Activated T-cell treated with anti-CD3 and anti-CD28 coated beads, Interleukin-2, amount 50 U/mL, for 72 hours (primary cell): ENCODE results near the gene FOXP1. TPM values are rescaled to one million over a fixed set of nuclear protein-coding genes. Genes with fewer than 3 reads are reported as not detected.
A peak's percentile ranks its signal among the peaks of the same experiment; 100 is the strongest.

ENCODE experiments used
- ATAC-seq, 2 donors: fragments of 150-1000 bp; cut with Tn5 transposase; replicated peaks in 1 of 2; 2 replicates each; pipeline ENCODE4 v1.10.0; 2021; ENCODE audit warnings: moderate library complexity in 2 of 2, mild to moderate bottlenecking in 1 of 2
- DNase-seq, 2 donors: peaks; one replicate each; pipeline ENCODE4 v3.0.0; 2021 to 2022; ENCODE audit warnings: mixed read lengths in 1 of 2
- H3K27ac Mint-ChIP-seq: one replicate; pipeline ENCODE4 v1.8.0; 2022; ENCODE audit warnings: mild to moderate bottlenecking, moderate library complexity, mixed read lengths
- H3K27me3 Mint-ChIP-seq: one replicate; pipeline ENCODE4 v1.8.0; 2022; ENCODE audit warnings: low read depth, mixed read lengths
- H3K36me3 Mint-ChIP-seq, 2 donors: one replicate each; pipeline ENCODE4 v1.8.0; 2022; ENCODE audit warnings: mixed read lengths in 2 of 2, mild to moderate bottlenecking in 1 of 2; ENCODE audit not compliant: insufficient read depth in 2 of 2
- H3K4me1 Mint-ChIP-seq: one replicate; pipeline ENCODE4 v1.8.0; 2022; ENCODE audit warnings: low read depth, mixed read lengths
- H3K4me3 Mint-ChIP-seq, 2 donors: one replicate each; pipeline ENCODE4 v1.8.0; 2022; ENCODE audit warnings: mild to moderate bottlenecking in 2 of 2, mixed read lengths in 2 of 2, moderate library complexity in 2 of 2
- H3K9me3 Mint-ChIP-seq, 2 donors: one replicate each; pipeline ENCODE4 v1.8.0; 2022; ENCODE audit warnings: mixed read lengths in 2 of 2
- total RNA-seq, 2 donors: library from RNA; stranded (reverse); gene quantifications; one replicate each; pipeline ENCODE4 v1.2.3, GENCODE V29; 2022

Gene FOXP1
- total RNA-seq, 2 donors from 2014 or later = 124 to 156 TPM

DNA sequence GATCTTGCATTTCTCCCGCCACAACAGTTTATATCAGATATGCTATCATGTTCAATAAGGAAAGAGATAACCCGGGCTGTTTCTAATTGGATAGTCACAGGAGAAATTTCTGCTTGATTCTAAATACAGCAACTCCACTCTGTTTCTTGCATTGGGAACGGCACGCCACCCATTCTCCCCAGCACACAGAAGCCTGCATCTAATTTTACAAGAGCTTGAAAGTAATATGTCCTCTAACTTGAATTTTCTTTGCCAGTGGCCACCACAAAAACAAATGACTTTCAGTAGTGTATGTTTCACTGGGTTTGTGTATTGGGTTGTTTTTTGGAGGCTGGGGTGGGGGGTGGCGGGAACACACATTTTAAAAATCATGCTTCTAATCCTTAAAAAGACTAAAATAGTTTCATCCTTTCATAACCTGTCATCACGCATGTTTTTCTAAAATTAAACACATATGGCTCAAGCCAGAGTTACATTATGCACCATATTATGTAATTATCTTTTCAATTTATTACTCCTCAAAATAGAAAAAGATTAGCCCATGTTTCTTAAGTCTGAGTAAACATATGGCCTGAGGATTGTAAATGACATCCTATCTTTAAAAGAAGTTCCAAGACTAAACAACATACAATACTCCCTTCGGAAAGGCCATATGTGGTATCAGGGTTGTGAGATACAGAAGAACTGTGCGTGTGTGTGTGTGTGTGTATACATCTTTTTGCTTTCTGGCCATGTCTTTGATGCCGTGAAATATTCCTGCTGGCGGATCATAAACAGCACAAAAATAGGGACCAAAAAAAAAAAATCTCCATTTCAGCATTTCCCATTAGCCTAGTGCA lies 176.3 kb downstream of the FOXP1 start:
- H3K4me3 Mint-ChIP-seq = no peak overlapping the region
- DNase-seq (no peak), ATAC-seq (no peak)
- peaks cover 39% of the 10 kb centered on the region for H3K4me1 Mint-ChIP-seq
- H3K27me3 Mint-ChIP-seq = no peaks in the 10 kb centered on the region
- no peaks in the 10 kb centered on the region for H3K36me3 Mint-ChIP-seq
- H3K9me3 Mint-ChIP-seq = no peaks in the 10 kb centered on the region
- no peak overlapping the region for H3K27ac Mint-ChIP-seq

DNA sequence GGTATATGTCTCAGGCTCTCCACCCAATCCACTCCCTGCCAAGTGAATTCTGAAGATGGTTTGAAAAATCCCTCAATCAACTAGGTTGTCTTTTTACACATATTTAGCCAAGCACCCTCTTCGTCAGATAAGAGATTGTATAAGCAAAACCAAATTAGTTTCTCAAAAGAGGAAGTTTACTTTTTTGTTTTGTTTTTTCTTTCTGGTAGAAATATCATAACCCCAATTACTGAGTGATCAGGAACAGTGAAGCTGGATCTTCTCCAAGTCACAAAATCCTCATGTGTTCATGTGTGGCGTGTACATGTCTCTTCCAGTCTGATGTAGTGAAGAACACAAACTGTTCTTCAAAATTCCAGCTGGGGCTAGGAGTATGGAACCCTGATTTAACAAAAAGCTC lies 180.6 kb downstream of the FOXP1 start:
- H3K27ac Mint-ChIP-seq = no peak overlapping the region
- no peaks in the 10 kb centered on the region for H3K36me3 Mint-ChIP-seq
- H3K9me3 Mint-ChIP-seq = no peaks in the 10 kb centered on the region
- ATAC-seq (no peak), DNase-seq (no peak)
- H3K4me3 Mint-ChIP-seq = no peak overlapping the region
- peaks cover 58% of the 10 kb centered on the region for H3K4me1 Mint-ChIP-seq
- H3K27me3 Mint-ChIP-seq = no peaks in the 10 kb centered on the region

GRCh38 chr3:71402280-71402679 lies 181.2 kb downstream of the FOXP1 start:
- no peaks in the 10 kb centered on the region for H3K36me3 Mint-ChIP-seq
- no peak overlapping the region for H3K27ac Mint-ChIP-seq
- no peaks in the 10 kb centered on the region for H3K27me3 Mint-ChIP-seq
- DNase-seq (no peak), ATAC-seq (no peak)
- peaks cover 64% of the 10 kb centered on the region for H3K4me1 Mint-ChIP-seq
- no peaks in the 10 kb centered on the region for H3K9me3 Mint-ChIP-seq
- H3K4me3 Mint-ChIP-seq = no peak overlapping the region

DNA sequence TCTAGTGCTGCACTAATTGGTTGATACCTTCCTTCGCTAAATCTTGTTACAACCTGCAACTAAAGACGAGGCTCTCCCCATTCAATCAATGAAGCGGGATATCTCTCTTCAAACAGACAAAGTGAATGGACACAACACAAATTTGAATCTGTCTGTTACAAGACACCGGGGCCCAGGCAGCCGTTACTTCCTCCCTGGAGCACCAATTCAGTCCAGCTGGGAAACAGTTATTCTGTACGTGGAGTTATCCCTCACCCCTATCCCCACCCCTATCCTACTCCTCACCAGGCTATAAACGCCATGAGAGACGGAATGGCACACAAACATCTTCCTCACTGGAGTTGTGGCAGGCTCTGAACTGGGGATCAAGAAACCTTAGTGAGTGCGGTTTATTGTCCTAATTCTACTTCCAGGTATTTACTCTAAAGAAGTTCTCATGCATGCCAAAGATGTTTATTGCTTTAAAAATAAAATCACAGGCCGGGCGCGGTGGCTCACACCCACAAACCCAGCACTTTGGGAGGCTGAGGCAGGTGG lies 181.8 kb downstream of the FOXP1 start:
- H3K9me3 Mint-ChIP-seq = no peaks in the 10 kb centered on the region
- DNase-seq = no peak
- peak overlapping the region; percentile 43 for H3K27ac Mint-ChIP-seq
- H3K4me1 Mint-ChIP-seq = peaks cover 68% of the 10 kb centered on the region
- no peak for ATAC-seq
- peak overlapping the region in 1 of 2 donors; percentile 44 for H3K4me3 Mint-ChIP-seq
- H3K27me3 Mint-ChIP-seq = no peaks in the 10 kb centered on the region
- H3K36me3 Mint-ChIP-seq = no peaks in the 10 kb centered on the region

- no peaks in the 10 kb centered on the region for H3K27me3 Mint-ChIP-seq
- no peaks in the 10 kb centered on the region for H3K36me3 Mint-ChIP-seq
- DNase-seq = no peak
- H3K4me3 Mint-ChIP-seq = peak overlapping the region; percentile 39 to 60
- no peaks in the 10 kb centered on the region for H3K9me3 Mint-ChIP-seq
- no peak for ATAC-seq
- peaks cover 72% of the 10 kb centered on the region for H3K4me1 Mint-ChIP-seq
- no peak overlapping the region for H3K27ac Mint-ChIP-seq
Measured at GRCh38 chr3:71400986-71401451, 182.5 kb downstream of the FOXP1 start.

GRCh38 chr3:71399478-71399877 lies 184.1 kb downstream of the FOXP1 start:
- H3K27me3 Mint-ChIP-seq = no peaks in the 10 kb centered on the region
- H3K36me3 Mint-ChIP-seq = peaks cover 0 to 3% of the 10 kb centered on the region in 2 donors
- ATAC-seq (no peak), DNase-seq (no peak)
- H3K9me3 Mint-ChIP-seq = no peaks in the 10 kb centered on the region
- peaks cover 81% of the 10 kb centered on the region for H3K4me1 Mint-ChIP-seq
- H3K4me3 Mint-ChIP-seq = peak overlapping the region; percentile 48 to 58
- H3K27ac Mint-ChIP-seq = no peak overlapping the region

DNA sequence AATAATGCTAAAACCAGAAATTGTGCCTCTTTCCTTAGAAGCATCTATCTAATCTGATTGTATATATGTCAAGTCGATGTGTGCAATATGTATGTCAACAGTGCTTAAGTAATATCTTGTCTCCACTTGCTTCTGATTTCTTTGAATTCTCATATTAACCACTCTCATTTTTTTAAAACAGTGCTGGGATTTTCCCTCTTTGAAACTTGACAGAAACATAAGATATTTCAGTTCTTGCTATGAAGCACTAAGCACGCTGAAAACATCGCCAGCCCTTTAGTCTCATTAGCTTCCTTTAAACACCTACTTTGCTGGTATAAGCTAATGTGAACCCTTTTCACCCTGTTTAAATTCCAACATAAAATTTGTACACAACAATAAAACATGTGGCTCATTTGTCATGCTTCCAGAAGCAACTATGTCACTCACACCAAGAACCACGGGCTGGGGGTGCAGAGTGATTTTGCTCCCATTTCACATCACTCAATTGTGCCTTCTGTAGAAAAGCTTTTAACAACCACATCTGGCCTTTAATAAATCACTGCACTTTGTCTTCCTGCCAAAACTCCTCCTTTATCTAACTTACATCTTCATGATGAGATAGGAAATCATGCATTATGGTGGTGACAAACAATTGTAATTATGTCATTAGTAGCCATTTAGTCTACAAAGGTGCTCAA lies 185.2 kb downstream of the FOXP1 start:
- DNase-seq (peak in 1 of 2 donors; percentile 32), ATAC-seq (peak; percentile 65 to 72)
- Mint-ChIP-seq H3K4me3 (peak overlapping the region; percentile 75 to 77), H3K4me1 (peaks cover 89% of the 10 kb centered on the region), H3K27me3 (no peaks in the 10 kb centered on the region), H3K36me3 (peaks cover 0 to 3% of the 10 kb centered on the region in 2 donors), H3K9me3 (no peaks in the 10 kb centered on the region), H3K27ac (peak overlapping the region; percentile 83)

DNA sequence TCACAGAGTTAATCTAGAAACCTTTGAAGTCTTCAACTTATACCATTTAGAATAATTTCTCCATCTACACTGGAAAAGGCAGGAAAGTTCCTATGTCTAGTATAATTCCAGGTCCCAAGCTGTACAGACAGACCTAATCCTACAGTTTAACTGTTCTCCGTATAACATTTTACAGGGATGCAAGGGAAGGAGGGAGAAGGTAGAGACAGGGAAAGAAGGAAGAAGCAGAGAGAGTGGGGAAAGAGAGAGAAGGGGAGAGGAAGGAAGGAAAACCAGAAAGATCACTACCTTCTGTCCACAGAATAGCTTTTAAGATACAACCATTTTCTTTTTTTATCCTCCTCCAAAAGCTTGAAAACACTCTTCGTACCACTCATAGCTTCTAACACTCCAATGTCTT lies 185.8 kb downstream of the FOXP1 start:
- peaks cover 0 to 3% of the 10 kb centered on the region in 2 donors for H3K36me3 Mint-ChIP-seq
- H3K27me3 Mint-ChIP-seq = no peaks in the 10 kb centered on the region
- peaks cover 87% of the 10 kb centered on the region for H3K4me1 Mint-ChIP-seq
- no peaks in the 10 kb centered on the region for H3K9me3 Mint-ChIP-seq
- H3K4me3 Mint-ChIP-seq = peak overlapping the region; percentile 75 to 77
- peak in 1 of 2 donors; percentile 1 for ATAC-seq
- peak overlapping the region; percentile 83 for H3K27ac Mint-ChIP-seq
- DNase-seq = no peak

DNA sequence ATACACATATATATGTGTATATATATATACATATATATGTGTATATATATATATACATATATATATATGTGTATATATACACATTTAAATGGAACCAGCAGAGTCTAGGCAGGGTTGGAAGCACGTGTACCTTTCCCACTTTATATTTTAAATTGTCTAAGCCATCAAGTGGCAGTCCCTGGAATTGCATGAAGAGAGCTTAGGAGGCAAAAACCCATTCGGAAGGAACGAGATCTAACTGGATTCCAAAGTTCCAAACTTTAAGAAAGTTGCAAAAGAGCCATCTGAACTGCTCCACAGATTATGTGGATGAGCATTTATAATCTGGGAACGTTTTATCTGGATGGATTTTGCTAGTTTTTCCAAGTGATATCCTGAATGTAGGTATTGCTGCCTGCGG lies 186.5 kb downstream of the FOXP1 start:
- peak overlapping the region; percentile 54 for H3K27ac Mint-ChIP-seq
- H3K4me3 Mint-ChIP-seq = peak overlapping the region; percentile 75 to 77
- H3K4me1 Mint-ChIP-seq = peaks cover 87% of the 10 kb centered on the region
- no peaks in the 10 kb centered on the region for H3K27me3 Mint-ChIP-seq
- DNase-seq (no peak), ATAC-seq (no peak)
- H3K9me3 Mint-ChIP-seq = no peaks in the 10 kb centered on the region
- peaks cover 0 to 3% of the 10 kb centered on the region in 2 donors for H3K36me3 Mint-ChIP-seq

GRCh38 chr3:71395927-71396695 lies 187.4 kb downstream of the FOXP1 start:
- Mint-ChIP-seq H3K4me1 (peaks cover 87% of the 10 kb centered on the region), H3K4me3 (no peak overlapping the region), H3K36me3 (peaks cover 0 to 3% of the 10 kb centered on the region in 2 donors), H3K9me3 (no peaks in the 10 kb centered on the region), H3K27me3 (no peaks in the 10 kb centered on the region), H3K27ac (no peak overlapping the region)
- DNase-seq (no peak), ATAC-seq (no peak)

DNA sequence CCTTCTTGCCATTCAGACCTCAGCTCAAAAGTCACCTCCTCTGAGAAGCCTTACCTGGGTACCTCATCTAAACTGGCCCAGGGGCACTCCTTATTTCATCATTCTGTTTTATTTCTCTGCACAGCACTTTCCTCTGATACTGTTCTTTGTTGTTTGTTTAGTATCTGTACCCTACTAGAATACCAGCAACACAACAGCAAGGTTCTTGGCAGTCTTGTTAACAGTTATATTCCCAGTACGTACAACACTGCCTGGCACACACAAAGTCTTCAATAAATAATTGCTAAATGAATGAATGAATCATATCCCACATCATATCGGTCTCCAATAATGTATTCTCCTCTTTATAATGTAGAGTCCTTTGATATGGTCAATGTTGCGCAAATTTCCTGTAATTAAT lies 188.1 kb downstream of the FOXP1 start:
- Mint-ChIP-seq H3K4me3 (no peak overlapping the region), H3K27me3 (no peaks in the 10 kb centered on the region), H3K36me3 (peaks cover 0 to 3% of the 10 kb centered on the region in 2 donors), H3K4me1 (peaks cover 87% of the 10 kb centered on the region), H3K9me3 (no peaks in the 10 kb centered on the region), H3K27ac (no peak overlapping the region)
- DNase-seq (no peak), ATAC-seq (no peak)

- no peaks in the 10 kb centered on the region for H3K9me3 Mint-ChIP-seq
- H3K4me1 Mint-ChIP-seq = peaks cover 82% of the 10 kb centered on the region
- no peak overlapping the region for H3K4me3 Mint-ChIP-seq
- DNase-seq = no peak
- no peak overlapping the region for H3K27ac Mint-ChIP-seq
- H3K36me3 Mint-ChIP-seq = peaks cover 0 to 3% of the 10 kb centered on the region in 2 donors
- ATAC-seq = no peak
- no peaks in the 10 kb centered on the region for H3K27me3 Mint-ChIP-seq
Measured at GRCh38 chr3:71393745-71394144, 189.8 kb downstream of the FOXP1 start.
